A673 (cell line): ENCODE results near the gene NSRP1. TPM values are rescaled to one million over a fixed set of nuclear protein-coding genes. Genes with fewer than 3 reads are reported as not detected.
"Not testable (repeated sequence)": the region's sequence is repeated elsewhere in the genome, so short reads cannot be mapped to it uniquely, and the experiment has no call there.

Experiments
- BruUV-seq: library from RNA; stranded (reverse); fragments of 400-500 nt; replicated peaks from 2 replicates; lab custom pipeline; 2021; lab: Mats Ljungman, UMichigan
- CTCF ChIA-PET: fragments of 300-600 bp; sonication (Branson Sonifier 250); formaldehyde crosslinking; loops from one replicate; lab custom pipeline; 2022; ENCODE audit warnings: antibody characterized with exemption; lab: Charles Lee
- POLR2A ChIA-PET: fragments of 300-600 bp; sonication (Branson Sonifier 250); formaldehyde crosslinking; loops from one replicate; lab custom pipeline; 2022; ENCODE audit warnings: antibody characterized with exemption; ENCODE audit not compliant: low non-redundant PET; lab: Charles Lee
- DNase-seq: peaks from one replicate; pipeline ENCODE4 v3.0.0-alpha.2; 2015; ENCODE audit warnings: low spot score
- H3K27ac ChIP-seq: fragments of 200-600 bp; sonication (generic); 2 replicates; pipeline ENCODE4 v1.5.1; 2016; ENCODE audit warnings: mixed run types, low read depth, mild to moderate bottlenecking, mixed read lengths, antibody characterized with exemption, low read length; ENCODE audit not compliant: poor library complexity, severe bottlenecking
- H3K27me3 ChIP-seq: fragments of 200-600 bp; sonication (generic); replicated peaks from 2 replicates; pipeline ENCODE4 v1.6.1; 2017; ENCODE audit warnings: mixed run types, low read depth, mild to moderate bottlenecking, mixed read lengths, antibody characterized with exemption, low read length; ENCODE audit not compliant: insufficient read depth, poor library complexity
- H3K36me3 ChIP-seq: fragments of 200-600 bp; sonication (generic); 2 replicates; pipeline ENCODE4 v1.6.1; 2016; ENCODE audit warnings: mixed run types, mild to moderate bottlenecking, mixed read lengths, antibody characterized with exemption, low read length; ENCODE audit not compliant: insufficient read depth, poor library complexity, severe bottlenecking
- H3K4me1 ChIP-seq: fragments of 200-600 bp; sonication (generic); 2 replicates; pipeline ENCODE4 v1.6.1; 2017; ENCODE audit warnings: mixed run types, mild to moderate bottlenecking, mixed read lengths, antibody characterized with exemption, low read length; ENCODE audit not compliant: insufficient read depth, poor library complexity, severe bottlenecking
- H3K4me3 ChIP-seq: fragments of 200-600 bp; sonication (generic); 2 replicates; pipeline ENCODE4 v1.5.1; 2016; ENCODE audit warnings: low read depth, mixed run types, mild to moderate bottlenecking, mixed read lengths, low read length; ENCODE audit not compliant: poor library complexity, severe bottlenecking
- H3K9me3 ChIP-seq: fragments of 200-600 bp; sonication (generic); 2 replicates; pipeline ENCODE4 v1.6.1; 2016; ENCODE audit warnings: mixed run types, low read depth, mild to moderate bottlenecking, mixed read lengths, antibody characterized with exemption, low read length; ENCODE audit not compliant: poor library complexity, severe bottlenecking
- CTCF ChIP-seq: fragments of 300-800, 200-600 bp; sonication (generic); conservative IDR thresholded peaks from 2 replicates; pipeline ENCODE4 v1.5.1; 2017; ENCODE audit warnings: low read depth, mild to moderate bottlenecking, antibody characterized with exemption, low read length, moderate library complexity, mixed read lengths
- EZH2 ChIP-seq: fragments of 200-600 bp; sonication (generic); IDR thresholded peaks from 2 replicates; pipeline ENCODE4 v1.6.1; 2017; ENCODE audit warnings: borderline replicate concordance, low read depth, mild to moderate bottlenecking, mixed read lengths, antibody characterized with exemption, low read length; ENCODE audit not compliant: poor library complexity, severe bottlenecking
- intact Hi-C: fragments of 100-400 bp; cut with micrococcal nuclease; formaldehyde crosslinking; loops from one replicate; pipeline ENCODE4 v1.10.0; 2022; ENCODE audit not compliant: unreplicated experiment
- total RNA-seq: library from RNA; stranded (reverse); gene quantifications from 2 replicates; pipeline ENCODE4 v1.2.3, GENCODE V29; 2021

NSRP1 gene
- total RNA-seq, 1 experiment from 2014 or later, result 43.5 TPM

- DNase-seq, result no peak
- Histone ChIP-seq H3K36me3 (no peaks in the 10 kb centered on the region), H3K9me3 (no peaks in the 10 kb centered on the region), H3K4me1 (no peaks in the 10 kb centered on the region), H3K27me3 (no peaks in the 10 kb centered on the region), H3K4me3 (no peak overlapping the region), H3K27ac (no peak overlapping the region)
- no TSS peak for BruUV-seq
- ChIA-PET POLR2A (no interaction called here), CTCF (no interaction called here)
- intact Hi-C loops, result no loop called here
- TF ChIP-seq CTCF (no peak), EZH2 (no peak)
Measured at GRCh38 chr17:30200106-30200505, 83.5 kb downstream of the NSRP1 start.

GRCh38 chr17:30200656-30201055, 84.0 kb downstream of the NSRP1 start:
- H3K4me3 ChIP-seq, H3K4me1 ChIP-seq, H3K27me3 ChIP-seq, H3K27ac ChIP-seq, H3K36me3 ChIP-seq, H3K9me3 ChIP-seq, intact Hi-C loops, CTCF ChIA-PET, DNase-seq, BruUV-seq, POLR2A ChIA-PET: not testable (repeated sequence)

- intact Hi-C loops, result no loop called here
- no peak for DNase-seq
- H3K27ac ChIP-seq, result no peak overlapping the region
- BruUV-seq, result no TSS peak
- no peaks in the 10 kb centered on the region for H3K9me3 ChIP-seq
- ChIA-PET POLR2A (no interaction called here), CTCF (no interaction called here)
- 0 out of 2 replicates have a peak, but pooled peaks have one; percentile 13 for TF ChIP-seq CTCF
- no peak for TF ChIP-seq EZH2
- H3K36me3 ChIP-seq, result no peaks in the 10 kb centered on the region
- H3K27me3 ChIP-seq, result no peaks in the 10 kb centered on the region
- H3K4me1 ChIP-seq, result no peaks in the 10 kb centered on the region
- H3K4me3 ChIP-seq, result no peak overlapping the region
Measured at GRCh38 chr17:30203471-30203981, 86.9 kb downstream of the NSRP1 start.

- Histone ChIP-seq H3K36me3 (no peaks in the 10 kb centered on the region), H3K27me3 (no peaks in the 10 kb centered on the region), H3K27ac (no peak overlapping the region), H3K4me1 (no peaks in the 10 kb centered on the region), H3K9me3 (no peaks in the 10 kb centered on the region), H3K4me3 (no peak overlapping the region)
- intact Hi-C loops, result no loop called here
- POLR2A ChIA-PET, result no interaction called here
- CTCF ChIA-PET, result no interaction called here
- TF ChIP-seq CTCF, result no peak
- TF ChIP-seq EZH2, result no peak
- no peak for DNase-seq
- BruUV-seq, result no TSS peak
Measured at GRCh38 chr17:30207655-30208054, 91.0 kb downstream of the NSRP1 start.
